ENCODE measurements around the gene CRMP1. TPM values are rescaled to one million over a fixed set of nuclear protein-coding genes. Genes with fewer than 3 reads are reported as not detected.

CRMP1 gene
- 1 to 10 TPM in 1 of 2 donors, not detected in 1; 1.8 TPM for total RNA-seq

- no peaks in the 10 kb centered on the region for H3K36me3 ChIP-seq
- no peaks in the 10 kb centered on the region for H3K9me3 ChIP-seq
- peaks cover 22% of the 10 kb centered on the region for H3K27me3 ChIP-seq (replicated peaks; ENCODE audit: insufficient read depth)
- DNase-seq (ENCODE audit: low spot score) (no peak), ATAC-seq (ENCODE audit: insufficient number of reproducible peaks, low FRiP score, low read depth) (no peak)
- H3K27ac ChIP-seq = no peak within 1 kb of the TSS
- peaks cover 4 to 8% of the 10 kb centered on the region in 2 donors for H3K4me1 ChIP-seq (ENCODE audit: control insufficient read depth in 1 of 2, low read depth in 2 of 2)
- TF ChIP-seq CTCF (IDR thresholded peaks at IDR 0.05) = no peak
- H3K4me3 ChIP-seq = no peak within 1 kb of the TSS
Measured at GRCh38 chr4:5893004-5893580, at the start of gene CRMP1. Gene CRMP1, minus strand, starts transcription at chr4:5893086. Its CDS starts 117 bp downstream, at chr4:5892969.

GRCh38 chr4:5941601-5942000 lies 48.7 kb upstream of the CRMP1 start:
- no peaks in the 10 kb centered on the region for H3K27me3 ChIP-seq (replicated peaks; ENCODE audit: insufficient read depth)
- H3K4me3 ChIP-seq = no peak overlapping the region
- no peaks in the 10 kb centered on the region for H3K36me3 ChIP-seq
- no peak for TF ChIP-seq CTCF (IDR thresholded peaks at IDR 0.05)
- DNase-seq (ENCODE audit: low spot score) (no peak), ATAC-seq (ENCODE audit: insufficient number of reproducible peaks, low FRiP score, low read depth) (no peak)
- no peak overlapping the region for H3K27ac ChIP-seq
- no peaks in the 10 kb centered on the region for H3K9me3 ChIP-seq
- no peaks in the 10 kb centered on the region for H3K4me1 ChIP-seq (ENCODE audit: control insufficient read depth in 1 of 2, low read depth in 2 of 2)

- Histone ChIP-seq H3K4me1 (ENCODE audit: control insufficient read depth in 1 of 2, low read depth in 2 of 2) (no peaks in the 10 kb centered on the region), H3K9me3 (no peaks in the 10 kb centered on the region), H3K36me3 (no peaks in the 10 kb centered on the region), H3K27ac (no peak overlapping the region), H3K27me3 (replicated peaks; ENCODE audit: insufficient read depth) (no peaks in the 10 kb centered on the region), H3K4me3 (no peak overlapping the region)
- ATAC-seq (ENCODE audit: insufficient number of reproducible peaks, low FRiP score, low read depth) = no peak
- DNase-seq (ENCODE audit: low spot score) = no peak
- no peak for TF ChIP-seq CTCF (IDR thresholded peaks at IDR 0.05)
Measured at GRCh38 chr4:5940470-5941203, 47.8 kb upstream of the CRMP1 start.

GRCh38 chr4:5933996-5934831 lies 41.3 kb upstream of the CRMP1 start:
- H3K4me1 ChIP-seq (ENCODE audit: control insufficient read depth in 1 of 2, low read depth in 2 of 2) = no peaks in the 10 kb centered on the region

More at GRCh38 chr4:5933996-5934831, 41.3 kb upstream of the CRMP1 start:
- no peaks in the 10 kb centered on the region for H3K27me3 ChIP-seq (replicated peaks; ENCODE audit: insufficient read depth)
- H3K9me3 ChIP-seq = no peaks in the 10 kb centered on the region
- H3K27ac ChIP-seq = no peak overlapping the region
- ATAC-seq (ENCODE audit: insufficient number of reproducible peaks, low FRiP score, low read depth) (no peak), DNase-seq (ENCODE audit: low spot score) (no peak)
- H3K4me3 ChIP-seq = no peak overlapping the region
- H3K36me3 ChIP-seq = no peaks in the 10 kb centered on the region
- TF ChIP-seq CTCF (IDR thresholded peaks at IDR 0.05) = no peak

Measured in thoracic aorta (tissue), 2 donors.